MM.1S (cell line): ENCODE results near the gene CCBE1.

ENCODE experiments used
- CTCF ChIP-seq: fragments of 300-600 bp; sonication (generic); IDR thresholded peaks from 2 replicates; pipeline ENCODE4 v1.5.1; 2016; ENCODE audit warnings: antibody characterized with exemption, low read length, mixed read lengths
- EZH2 ChIP-seq: fragments of 300-600 bp; sonication (generic); optimal IDR thresholded peaks from 2 replicates; pipeline ENCODE3; 2017; ENCODE audit warnings: low read depth, mild to moderate bottlenecking, antibody characterized with exemption, low read length, mixed read lengths
- EZH2phosphoT487 ChIP-seq: fragments of 300-600 bp; sonication (generic); IDR thresholded peaks from 2 replicates; pipeline ENCODE4 v1.6.1; 2018; ENCODE audit warnings: antibody characterized with exemption, low read length

DNA sequence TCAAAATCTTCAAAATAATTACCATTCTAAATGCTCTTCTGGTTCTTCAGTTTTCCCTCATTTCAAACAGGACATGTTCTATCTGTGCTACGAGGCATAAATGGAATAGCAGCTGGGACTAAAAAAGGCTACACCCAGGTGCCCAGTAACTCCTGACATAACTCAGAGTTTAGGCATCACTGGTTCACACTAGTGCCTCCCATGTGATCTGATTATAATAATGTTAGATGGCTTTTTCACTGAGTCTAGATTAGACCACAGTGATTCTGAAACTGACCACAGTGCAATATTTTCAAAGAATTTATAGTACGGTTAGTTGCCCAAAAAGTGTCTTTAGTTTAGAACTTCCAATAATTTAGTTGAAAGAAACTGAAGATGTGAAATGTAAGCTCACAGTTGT, 123.3 kb downstream of the CCBE1 start:
- TF ChIP-seq EZH2 (no peak), EZH2phosphoT487 (no peak), CTCF (no peak)
